Stimulated activated CD8-positive, alpha-beta memory T cell treated with anti-CD3 and anti-CD28 coated beads, Interleukin-15, amount 100 ng/mL, for 48 hours (primary cell): Measurements from ENCODE around the gene BCR.
A peak's percentile ranks its signal among the peaks of the same experiment; 100 is the strongest.

Experiments
- DNase-seq, 2 donors: peaks; one replicate each; pipeline ENCODE4 v3.0.0-alpha.2; 2020; ENCODE audit warnings: low read depth in 2 of 2

Gene BCR

GRCh38 chr22:23230348-23231068 lies 50.2 kb downstream of the BCR start:
- DNase-seq: no peak

GRCh38 chr22:23231471-23232093 lies 51.3 kb downstream of the BCR start:
- DNase-seq: no peak

DNA sequence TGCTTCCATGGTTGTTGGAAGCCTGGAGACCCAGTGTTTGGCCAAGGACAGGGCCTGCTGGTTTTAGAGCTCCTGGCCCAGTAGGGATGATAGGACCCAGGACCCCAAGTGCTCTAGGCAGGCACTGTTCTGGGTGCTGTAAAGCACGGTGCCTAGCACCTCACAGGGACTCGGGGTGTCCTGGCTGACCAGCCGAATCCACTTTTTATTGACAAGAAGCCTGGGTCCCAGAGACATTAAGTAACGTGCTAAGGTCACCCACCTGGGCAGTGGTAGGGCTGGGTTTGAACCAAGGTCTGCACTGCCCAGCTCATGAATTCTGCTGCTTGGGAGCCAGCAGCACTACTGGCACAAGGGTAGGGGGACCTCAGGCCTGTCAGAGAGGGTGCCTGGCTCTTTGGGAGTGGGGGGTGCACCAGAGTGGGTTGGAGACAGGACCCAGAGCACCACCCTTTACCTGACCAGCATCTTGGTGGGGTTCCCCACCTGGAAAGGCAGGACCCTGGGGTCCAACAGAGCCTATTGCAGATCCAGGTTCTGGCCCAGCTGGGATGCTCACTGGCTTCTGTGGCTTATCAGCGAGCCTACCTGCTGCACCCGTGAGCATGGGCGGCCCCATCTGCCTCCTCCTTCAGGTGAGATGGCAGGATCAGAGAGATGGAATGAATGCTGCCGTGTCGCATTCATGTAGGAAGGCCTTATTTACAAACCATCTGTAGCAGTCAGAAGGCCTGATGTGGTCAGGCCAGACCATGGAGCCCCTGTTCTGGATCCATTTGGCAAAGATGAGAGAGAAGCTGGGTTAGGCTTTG lies 52.0 kb downstream of the BCR start:
- DNase-seq: no peak

- DNase-seq: no peak
Observed at GRCh38 chr22:23233084-23233531, 52.8 kb downstream of the BCR start.

GRCh38 chr22:23233752-23234408 lies 53.6 kb downstream of the BCR start:
- peak; percentile 60 to 78 for DNase-seq

DNA sequence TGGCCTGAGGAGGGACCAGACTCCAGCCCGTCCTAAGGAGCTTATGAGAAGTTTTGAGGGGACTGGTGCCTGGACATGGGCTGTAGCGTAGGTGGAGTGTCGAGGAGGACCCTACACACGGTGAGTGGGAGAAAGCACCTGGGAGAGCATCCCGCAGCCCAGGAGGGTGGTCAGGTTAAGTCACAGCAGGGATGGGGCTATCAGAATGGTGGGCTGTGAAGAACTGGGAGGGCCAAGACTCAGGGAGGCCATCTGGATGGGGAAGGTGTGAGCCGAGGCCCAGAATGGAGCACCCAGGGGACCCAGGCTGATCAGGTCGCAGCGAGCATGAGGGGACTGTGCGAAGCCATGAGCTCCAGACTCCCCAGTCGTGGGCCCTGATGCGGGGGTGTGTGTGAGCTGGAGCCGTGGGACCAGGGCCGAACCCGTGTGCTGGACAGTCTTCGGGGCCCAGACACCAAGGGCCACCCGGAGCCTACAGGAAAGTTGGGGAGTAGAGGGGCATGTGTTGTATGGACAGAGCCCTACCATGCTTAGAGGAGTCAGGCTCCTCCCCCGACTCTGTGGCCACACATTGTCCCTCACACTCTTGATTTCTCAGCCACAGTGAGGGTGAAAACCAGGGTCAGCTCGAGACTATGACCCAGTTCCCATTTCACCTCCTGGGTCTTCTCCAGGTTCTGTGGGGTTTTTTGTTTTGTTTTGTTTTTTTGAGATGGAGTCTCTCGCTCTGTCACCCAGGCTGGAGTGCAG lies 54.3 kb downstream of the BCR start:
- DNase-seq: no peak

DNA sequence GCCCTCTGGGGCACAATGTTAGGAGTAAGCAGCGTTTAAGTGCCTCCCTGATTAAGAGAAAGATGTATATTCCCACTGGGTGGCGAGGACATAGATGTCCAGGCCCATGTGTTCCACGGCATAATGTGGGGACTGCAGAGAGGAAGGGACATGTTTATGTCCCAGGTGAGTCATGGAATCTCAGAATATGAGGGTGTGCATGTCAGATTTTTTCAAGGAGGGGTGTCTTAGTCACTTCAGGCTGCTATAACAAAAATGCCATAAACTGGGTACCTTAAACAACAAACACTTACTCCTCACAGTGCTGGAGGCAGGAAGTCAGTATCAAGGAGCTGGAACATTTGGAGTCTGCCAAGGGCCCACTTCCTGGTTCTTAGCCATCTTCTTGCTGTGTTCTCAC lies 55.1 kb downstream of the BCR start:
- no peak for DNase-seq

- DNase-seq: no peak
Observed at GRCh38 chr22:23236026-23236425, 55.7 kb downstream of the BCR start.

DNA sequence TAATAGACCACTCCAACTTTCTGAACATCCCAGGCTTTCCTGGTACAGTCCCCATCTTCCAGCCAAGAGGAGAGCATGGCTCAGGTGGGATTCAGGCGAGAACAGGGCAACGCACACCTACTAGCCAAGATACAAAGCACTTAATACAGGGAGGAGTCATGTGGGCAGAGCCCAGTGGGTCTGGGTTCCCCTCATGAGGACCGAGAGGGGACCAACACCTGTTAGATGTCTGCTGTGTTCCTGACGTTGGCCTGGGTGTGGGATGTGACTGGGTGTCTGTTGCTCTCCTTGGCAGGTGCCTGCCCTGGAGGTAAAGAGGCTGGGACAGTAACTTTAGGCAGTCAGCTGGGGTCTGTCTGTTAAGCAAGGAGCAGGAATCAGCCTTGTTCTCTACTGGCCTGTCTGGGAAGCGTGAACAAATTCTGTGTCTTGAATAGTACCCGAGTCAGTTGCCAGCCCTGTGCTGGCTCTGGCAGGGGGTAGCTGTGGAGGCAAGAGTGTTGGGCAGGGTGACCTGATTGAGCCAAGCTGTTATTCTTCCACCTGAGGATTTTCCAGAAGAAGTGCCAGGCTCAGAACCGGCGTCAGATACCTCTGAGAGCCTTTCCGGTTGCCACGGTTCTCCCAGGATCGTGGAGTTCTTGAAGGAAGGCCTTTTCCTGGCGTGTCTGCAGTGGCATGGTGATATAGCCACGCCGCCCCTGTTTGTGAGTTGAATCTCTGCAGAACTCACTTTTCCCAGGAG lies 56.3 kb downstream of the BCR start:
- DNase-seq: no peak

DNA sequence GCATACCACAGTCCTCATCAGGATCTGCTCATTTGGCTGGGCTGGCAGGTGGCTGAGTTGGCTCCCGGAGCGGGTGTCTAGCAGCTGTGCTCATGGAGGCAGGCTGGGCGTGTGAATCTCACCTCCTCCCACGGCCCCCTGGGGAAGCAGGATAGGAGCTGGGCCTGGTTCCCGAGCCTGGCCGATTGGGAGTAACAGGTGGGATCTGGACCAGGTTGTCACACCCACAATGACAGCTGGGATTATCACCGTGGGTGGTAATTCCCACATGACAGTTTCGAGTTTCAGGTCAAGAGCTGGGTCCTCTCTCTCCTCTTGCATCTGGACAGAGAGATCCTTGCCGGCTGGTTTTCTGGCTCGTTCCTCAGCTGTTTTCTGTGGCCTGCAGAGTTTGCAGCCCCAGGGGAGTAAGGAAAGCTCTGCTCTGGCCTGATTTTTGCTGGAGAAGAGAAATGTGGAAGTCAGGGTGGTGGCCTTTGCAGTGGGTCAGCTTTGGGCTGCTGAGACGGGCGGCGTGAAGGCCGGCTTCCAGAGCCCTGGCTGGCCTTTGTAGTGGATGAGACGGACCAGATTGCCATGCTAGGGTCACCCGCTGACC lies 57.0 kb downstream of the BCR start:
- no peak for DNase-seq

GRCh38 chr22:23237841-23238240 lies 57.5 kb downstream of the BCR start:
- DNase-seq: no peak

DNA sequence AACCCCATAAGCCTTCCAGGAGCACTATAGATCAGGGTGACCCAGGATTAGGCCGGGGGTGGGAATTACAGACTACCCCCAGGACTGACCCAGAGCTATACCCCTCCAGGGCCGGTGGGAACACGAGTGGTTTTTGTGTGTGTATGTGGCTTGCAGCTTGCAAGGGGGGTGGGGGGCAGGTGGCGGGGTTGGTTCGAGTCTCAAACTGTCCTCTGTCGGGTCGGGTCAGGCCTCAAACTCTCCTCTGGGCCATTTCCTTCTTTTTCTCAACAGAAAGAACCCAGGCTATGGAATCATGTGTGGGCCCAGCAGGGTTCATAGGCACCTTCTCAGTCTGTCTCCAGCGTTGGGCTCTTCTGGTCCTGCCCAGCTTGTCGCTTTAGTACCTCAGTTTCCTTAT lies 58.4 kb downstream of the BCR start:
- no peak for DNase-seq

DNA sequence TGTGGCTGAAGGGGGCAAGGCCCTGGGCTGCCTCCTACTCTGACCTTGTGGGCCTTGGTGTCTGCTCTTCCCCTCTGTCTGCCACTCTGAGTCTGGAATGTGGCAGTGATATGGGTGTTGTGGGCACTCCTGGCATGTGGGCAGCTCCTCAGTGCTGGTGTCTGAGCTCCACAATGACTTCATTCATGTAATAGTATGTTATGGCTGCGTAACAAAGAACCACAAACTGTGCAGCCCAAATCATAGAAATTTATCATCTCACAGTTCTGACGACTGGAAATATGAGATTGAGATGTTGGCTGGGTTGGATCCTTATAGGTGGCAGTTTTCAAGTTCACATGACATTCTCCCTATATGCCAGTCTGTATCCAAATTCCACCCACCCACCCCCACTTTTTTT lies 59.1 kb downstream of the BCR start:
- no peak for DNase-seq

DNA sequence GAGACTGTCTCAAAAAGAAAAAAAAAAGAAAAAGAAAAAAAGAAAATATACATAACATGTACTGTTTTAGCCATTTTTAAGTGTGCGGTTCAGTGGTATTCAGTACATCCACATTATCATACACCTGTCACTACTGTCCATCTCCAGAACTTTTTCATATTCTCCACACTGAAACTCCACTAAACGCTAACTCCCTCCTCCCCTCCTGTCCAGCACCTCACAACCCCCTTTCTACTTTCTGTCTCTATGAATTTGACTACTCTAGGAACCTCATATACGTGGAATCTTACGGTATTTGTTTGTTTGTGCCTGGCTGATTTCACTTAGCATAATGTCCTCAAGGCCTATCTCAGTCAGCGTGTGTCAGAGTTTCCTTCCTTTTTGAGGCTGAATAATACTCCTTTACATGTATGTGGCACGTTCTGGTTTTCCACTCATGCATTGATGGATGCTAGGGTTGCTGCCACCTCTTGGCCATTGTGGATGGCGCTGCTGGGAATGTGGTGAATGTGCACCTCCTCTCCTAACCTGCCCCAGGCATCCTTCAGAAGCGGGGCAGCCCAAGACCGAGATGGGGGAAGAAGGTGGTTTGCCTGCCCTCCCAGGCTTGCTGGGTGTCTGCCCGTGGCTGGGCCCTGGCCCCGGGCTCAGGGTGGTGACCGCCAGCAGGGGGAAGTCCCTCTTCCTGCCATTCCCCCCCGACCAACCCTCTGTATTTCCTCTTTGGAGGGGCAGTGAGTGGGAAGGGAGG lies 60.5 kb downstream of the BCR start:
- DNase-seq: no peak

DNA sequence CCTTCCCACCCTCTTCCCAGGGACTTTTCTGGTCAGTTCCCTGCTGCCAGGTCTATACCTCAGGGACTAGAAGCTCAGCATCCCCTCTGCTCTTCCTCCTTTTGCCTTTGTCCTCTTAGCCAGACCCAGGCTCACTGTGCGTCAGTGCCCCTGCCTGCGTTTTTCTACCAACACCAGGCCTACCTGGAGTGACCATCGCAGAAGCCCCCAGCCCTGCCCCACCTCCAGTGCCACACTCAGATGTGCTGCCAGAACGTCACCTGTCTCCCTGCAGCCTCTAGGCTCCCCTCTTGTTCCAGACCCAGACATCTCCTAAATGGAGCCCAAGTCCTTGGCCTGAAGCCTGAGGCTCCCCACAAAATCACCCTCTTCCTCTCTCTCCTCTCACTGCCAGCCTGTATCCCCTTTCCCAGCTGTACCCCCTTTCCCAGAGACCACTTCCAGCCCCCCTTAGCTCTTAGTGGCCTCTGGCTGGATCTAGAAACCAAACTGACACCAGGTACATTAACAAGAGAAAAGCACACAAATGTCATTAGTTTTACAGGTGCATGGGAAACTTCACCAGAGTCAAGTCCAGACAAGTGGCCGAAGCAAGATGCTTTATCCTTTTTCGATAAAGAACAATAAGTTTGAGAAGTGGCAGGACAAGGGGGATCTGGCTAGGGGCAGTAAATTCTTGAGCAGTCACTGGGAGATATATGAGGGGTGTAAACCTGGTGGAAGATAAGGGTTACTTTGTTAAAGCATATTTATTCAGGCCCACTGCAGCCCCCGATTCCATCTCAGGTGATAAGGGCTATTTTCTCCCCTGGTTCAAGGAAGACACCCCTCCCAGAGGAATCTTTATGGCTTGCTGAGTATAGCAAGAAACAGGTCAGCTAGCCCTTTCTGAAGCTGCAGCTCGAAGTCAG lies 61.5 kb downstream of the BCR start:
- DNase-seq: no peak

DNA sequence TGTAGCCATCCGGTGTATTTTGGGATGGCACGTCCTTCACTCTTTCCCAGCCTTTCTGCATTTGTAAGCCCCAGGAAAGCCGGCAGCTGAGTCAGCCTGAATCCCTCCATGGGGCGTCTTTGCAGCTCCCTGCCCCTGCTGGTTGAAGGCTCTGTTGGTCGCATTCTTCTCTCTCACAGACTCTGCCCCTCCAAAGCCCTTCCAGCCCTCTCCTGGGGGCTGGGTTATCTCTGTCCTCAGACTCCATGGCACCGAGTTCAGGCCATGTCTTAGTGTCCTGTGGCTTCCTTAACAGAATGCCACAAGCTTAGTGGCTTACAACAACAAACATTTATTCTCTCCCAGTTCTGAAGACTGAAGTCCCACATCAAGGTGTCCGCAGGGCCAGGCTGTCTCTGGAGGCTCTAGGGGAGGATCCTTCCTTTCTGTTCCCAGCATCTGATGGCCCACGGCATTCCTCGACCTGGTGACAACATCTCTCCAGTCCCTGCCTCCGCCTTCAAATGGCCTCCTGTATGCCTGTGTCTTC lies 62.2 kb downstream of the BCR start:
- DNase-seq: no peak

DNA sequence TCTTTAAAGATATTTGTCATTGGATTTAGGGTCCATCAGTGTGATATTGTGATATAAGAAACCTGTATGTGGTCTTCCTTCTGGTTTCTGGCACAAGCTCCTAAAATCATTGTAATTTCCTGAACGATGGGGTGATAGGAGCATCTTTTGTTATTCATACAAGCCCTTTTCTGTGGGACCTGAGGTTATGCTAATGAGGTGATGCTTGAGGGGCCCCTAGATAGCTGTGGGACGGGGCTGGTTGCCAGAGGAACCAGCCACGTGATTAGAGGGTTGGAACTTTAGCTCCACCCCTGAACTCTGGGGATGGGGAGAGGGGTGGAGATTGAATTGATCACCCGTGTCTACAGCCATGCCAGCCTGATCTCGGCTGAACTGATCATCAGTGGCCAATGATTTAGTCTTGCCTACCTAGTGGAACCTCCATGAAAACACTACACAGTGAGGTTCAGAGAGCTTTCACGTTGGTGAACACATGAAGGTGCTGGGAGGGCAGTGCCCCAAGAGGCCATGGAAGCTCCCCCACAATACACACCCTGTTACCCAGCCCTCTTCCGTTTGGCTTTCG lies 62.8 kb downstream of the BCR start:
- DNase-seq: peak; percentile 64 to 69
